H1 (cell line): ENCODE data around the gene GPR68. TPM values are rescaled to one million over a fixed set of nuclear protein-coding genes. Genes with fewer than 3 reads are reported as not detected.

Experiments used
- CTCF ChIA-PET: fragments of 300-600 bp; sonication (Branson Sonifier 250); formaldehyde crosslinking; loops from one replicate; lab custom pipeline; 2021; ENCODE audit not compliant: partially characterized antibody; lab: Charles Lee
- POLR2A ChIA-PET: fragments of 300-600 bp; sonication (Branson Sonifier 250); formaldehyde crosslinking; loops from one replicate; lab custom pipeline; 2021; ENCODE audit warnings: inconsistent platforms; ENCODE audit not compliant: partially characterized antibody; lab: Charles Lee
- DNase-seq, 2 experiments: peaks; one replicate each; pipeline versions ENCODE4 v3.0.0 to v3.0.0-alpha.2; 2010 to 2022; ENCODE audit warnings: low spot score in 2 of 2, low read depth in 1 of 2, mixed read lengths in 1 of 2
- FAIRE-seq: peaks from 2 replicates; lab custom pipeline; 2011; peaks lifted over from hg19 to GRCh38; lab: Jason Lieb, UNC
- H2AFZ ChIP-seq: 2 replicates; pipeline ENCODE4 v1.8.1; 2012; ENCODE audit warnings: low read length, inconsistent platforms
- H2AK5ac ChIP-seq: 2 replicates; pipeline ENCODE4 v1.6.1; 2013; ENCODE audit warnings: low read depth, low read length
- H2BK120ac ChIP-seq: replicated peaks from 2 replicates; pipeline ENCODE3; 2013; ENCODE audit warnings: low read depth, low read length, inconsistent platforms
- H2BK12ac ChIP-seq: 2 replicates; pipeline ENCODE4 v1.6.1; 2013; ENCODE audit warnings: low read depth, low read length
- H2BK15ac ChIP-seq: 2 replicates; pipeline ENCODE4 v1.6.1; 2013; ENCODE audit warnings: low read length
- H2BK20ac ChIP-seq: 2 replicates; pipeline ENCODE4 v1.6.1; 2013; ENCODE audit warnings: low read length
- H2BK5ac ChIP-seq: 2 replicates; pipeline ENCODE4 v1.6.1; 2013; ENCODE audit warnings: low read depth, low read length
- H3K14ac ChIP-seq: 2 replicates; pipeline ENCODE4 v1.6.1; 2013; ENCODE audit warnings: inconsistent platforms; ENCODE audit not compliant: insufficient read length
- H3K18ac ChIP-seq: 2 replicates; pipeline ENCODE4 v1.6.1; 2013; ENCODE audit warnings: low read length; ENCODE audit errors: extremely low read depth
- H3K23ac ChIP-seq: 2 replicates; pipeline ENCODE4 v1.6.1; 2013; ENCODE audit warnings: inconsistent platforms; ENCODE audit not compliant: insufficient read length
- H3K23me2 ChIP-seq: 2 replicates; pipeline ENCODE4 v1.6.1; 2013; ENCODE audit warnings: low read depth, low read length
- H3K27ac ChIP-seq: 2 replicates; pipeline ENCODE4 v1.6.1; 2011; ENCODE audit warnings: low read depth, low read length, inconsistent platforms
- H3K27me3 ChIP-seq, 4 experiments: replicated peaks in 1 of 4; 1 replicate in 1 of 4; 2 replicates in 3 of 4; pipeline versions ENCODE4 v1.6.1 to v1.8.1; 2011 to 2013; ENCODE audit warnings: low read length in 3 of 4, mild to moderate bottlenecking in 3 of 4, inconsistent platforms in 2 of 4, mixed read lengths in 2 of 4, moderate library complexity in 1 of 4; ENCODE audit not compliant: control insufficient read depth in 3 of 4, insufficient read depth in 3 of 4; ENCODE audit errors: extremely low read depth in 1 of 4
- H3K36me3 ChIP-seq, 4 experiments: 2 replicates each; pipeline versions ENCODE4 v1.6.1 to v1.8.1; 2011 to 2013; ENCODE audit warnings: mild to moderate bottlenecking in 4 of 4, low read length in 3 of 4, moderate library complexity in 2 of 4, control low read depth in 1 of 4, inconsistent platforms in 1 of 4; ENCODE audit not compliant: insufficient read depth in 4 of 4, control insufficient read depth in 2 of 4
- H3K4ac ChIP-seq: replicated peaks from 2 replicates; pipeline ENCODE3; 2013; ENCODE audit warnings: low read length, low read depth, mixed read lengths, inconsistent platforms; ENCODE audit not compliant: insufficient read length
- H3K4me1 ChIP-seq, 4 experiments: replicated peaks in 1 of 4; 1 replicate in 1 of 4; 2 replicates in 3 of 4; pipeline versions ENCODE4 v1.6.1 to v1.8.1; 2011 to 2013; ENCODE audit warnings: low read length in 3 of 4, inconsistent platforms in 2 of 4, mixed read lengths in 1 of 4; ENCODE audit not compliant: insufficient read depth in 4 of 4, control insufficient read depth in 3 of 4
- H3K4me2 ChIP-seq, 2 experiments: 2 replicates each; pipeline versions ENCODE4 v1.6.1 to v1.8.1; 2011 to 2013; ENCODE audit warnings: low read depth in 2 of 2, low read length in 2 of 2, control low read depth in 1 of 2, inconsistent platforms in 1 of 2, mild to moderate bottlenecking in 1 of 2; ENCODE audit not compliant: insufficient read depth in 1 of 2
- H3K4me3 ChIP-seq, 4 experiments: fragments of 200-600, 300-600 bp in 1 of 4; sonication (generic), shearing (Covaris generic), sonication (Bioruptor Twin) in 1 of 4; 2 replicates each; pipeline versions ENCODE4 v1.5.1 to v1.8.1; 2011 to 2016; ENCODE audit warnings: low read length in 4 of 4, low read depth in 3 of 4, control low read depth in 2 of 4, inconsistent platforms in 2 of 4, mild to moderate bottlenecking in 2 of 4, mixed read lengths in 1 of 4, moderate library complexity in 1 of 4; ENCODE audit not compliant: insufficient read depth in 2 of 4; ENCODE audit errors: extremely low read depth in 1 of 4
- H3K56ac ChIP-seq: replicated peaks from 2 replicates; pipeline ENCODE3; 2013; ENCODE audit warnings: low read depth, mild to moderate bottlenecking, mixed read lengths, low read length, inconsistent platforms; ENCODE audit not compliant: insufficient read length
- H3K79me1 ChIP-seq: 2 replicates; pipeline ENCODE4 v1.6.1; 2013; ENCODE audit warnings: low read depth, low read length, control low read depth
- H3K79me2 ChIP-seq, 2 experiments: 2 replicates each; pipeline versions ENCODE4 v1.6.1 to v1.8.1; 2012 to 2013; ENCODE audit warnings: low read length in 2 of 2, mild to moderate bottlenecking in 2 of 2, inconsistent platforms in 1 of 2; ENCODE audit not compliant: insufficient read depth in 2 of 2, control insufficient read depth in 1 of 2
- H3K9ac ChIP-seq, 4 experiments: replicated peaks in 1 of 4; 1 replicate in 1 of 4; 2 replicates in 3 of 4; pipeline versions ENCODE4 v1.6.1 to v1.8.1; 2011 to 2013; ENCODE audit warnings: low read depth in 3 of 4, low read length in 3 of 4, control low read depth in 2 of 4, mild to moderate bottlenecking in 2 of 4, moderate library complexity in 2 of 4, inconsistent platforms in 1 of 4; ENCODE audit errors: extremely low read depth in 1 of 4
- H3K9me3 ChIP-seq, 2 experiments: 2 replicates each; pipeline versions ENCODE4 v1.6.1 to v1.8.1; 2012 to 2013; ENCODE audit warnings: mild to moderate bottlenecking in 2 of 2, moderate library complexity in 2 of 2, control low read depth in 1 of 2, inconsistent platforms in 1 of 2, low read depth in 1 of 2, low read length in 1 of 2, mixed read lengths in 1 of 2; ENCODE audit not compliant: insufficient read depth in 2 of 2
- H4K20me1 ChIP-seq, 2 experiments: replicated peaks in 1 of 2; 2 replicates each; pipeline versions ENCODE3 to v1.8.1; 2011 to 2013; ENCODE audit warnings: inconsistent platforms in 2 of 2, low read length in 2 of 2, mild to moderate bottlenecking in 1 of 2; ENCODE audit not compliant: insufficient read depth in 2 of 2, control insufficient read depth in 1 of 2
- H4K5ac ChIP-seq: 2 replicates; pipeline ENCODE4 v1.6.1; 2013; ENCODE audit warnings: low read length, low read depth, mixed read lengths, inconsistent platforms; ENCODE audit not compliant: insufficient read length
- H4K8ac ChIP-seq: 2 replicates; pipeline ENCODE4 v1.8.0; 2013; ENCODE audit warnings: mild to moderate bottlenecking, moderate library complexity, low read length, inconsistent platforms; ENCODE audit not compliant: insufficient read depth; ENCODE audit errors: extremely low read depth
- H4K91ac ChIP-seq: replicated peaks from 2 replicates; pipeline ENCODE3; 2013; ENCODE audit warnings: low read length, mixed read lengths, inconsistent platforms; ENCODE audit not compliant: insufficient read length
- ASH2L ChIP-seq: fragments of 200-600, 300-600 bp; sonication (generic); IDR thresholded peaks from one replicate; pipeline ENCODE4 v1.7.1; 2017; ENCODE audit warnings: low read length
- CBX5 ChIP-seq: fragments of 300-800, 300-1000 bp; sonication (generic); IDR thresholded peaks from 2 replicates; pipeline ENCODE4 v1.7.1; 2016; ENCODE audit warnings: antibody characterized with exemption, low read length, low read depth
- CHD1 ChIP-seq: IDR thresholded peaks from 2 replicates; pipeline ENCODE4 v1.6.1; 2012; ENCODE audit warnings: low read depth, low read length, improper control_type of control experiment
- EGR1 ChIP-seq: IDR thresholded peaks from 2 replicates; pipeline ENCODE4 v1.6.1; 2011; ENCODE audit warnings: low read depth, low read length, borderline replicate concordance
- HDAC2 ChIP-seq, 2 experiments: fragments of 300-600 bp in 1 of 2; sonication (generic) in 1 of 2; IDR thresholded peaks; 2 replicates each; pipeline ENCODE4 v1.6.1; 2011 to 2012; ENCODE audit warnings: low read depth in 2 of 2, low read length in 2 of 2, mild to moderate bottlenecking in 2 of 2, moderate library complexity in 2 of 2, borderline replicate concordance in 1 of 2, inconsistent platforms in 1 of 2
- HDAC6 ChIP-seq: IDR thresholded peaks from one replicate; pipeline ENCODE4 v1.7.1; 2012; ENCODE audit warnings: low read depth, mild to moderate bottlenecking, inconsistent platforms, low read length, moderate library complexity
- KDM4A ChIP-seq: IDR thresholded peaks from one replicate; pipeline ENCODE4 v1.7.1; 2012; ENCODE audit warnings: low read depth, mild to moderate bottlenecking, moderate library complexity, low read length, inconsistent platforms; ENCODE audit not compliant: severe bottlenecking
- MAX ChIP-seq: IDR thresholded peaks from 2 replicates; pipeline ENCODE4 v1.6.1; 2012; ENCODE audit warnings: inconsistent platforms
- NANOG ChIP-seq: IDR thresholded peaks from 2 replicates; pipeline ENCODE4 v1.6.1; 2011; ENCODE audit warnings: low read length, low read depth, mild to moderate bottlenecking, inconsistent platforms; ENCODE audit not compliant: insufficient read depth, poor library complexity, severe bottlenecking
- NRF1 ChIP-seq: IDR thresholded peaks from 2 replicates; pipeline ENCODE4 v1.6.1; 2011; ENCODE audit warnings: mild to moderate bottlenecking, low read depth, low read length, improper control_type of control experiment
- POLR2AphosphoS5 ChIP-seq: IDR thresholded peaks from 2 replicates; pipeline ENCODE4 v1.6.1; 2011; ENCODE audit warnings: low read depth, low read length
- SP4 ChIP-seq: IDR thresholded peaks from 2 replicates; pipeline ENCODE4 v1.6.1; 2012; ENCODE audit warnings: low read length, inconsistent platforms
- TAF7 ChIP-seq: optimal IDR thresholded peaks from 2 replicates; pipeline ENCODE3; 2011; ENCODE audit warnings: low read depth, mild to moderate bottlenecking, inconsistent platforms, low read length, moderate library complexity, borderline replicate concordance
- TCF12 ChIP-seq: IDR thresholded peaks from 2 replicates; pipeline ENCODE4 v1.6.1; 2011; ENCODE audit warnings: low read depth, mild to moderate bottlenecking, low read length
- TEAD4 ChIP-seq: IDR thresholded peaks from 2 replicates; pipeline ENCODE4 v1.6.1; 2012; ENCODE audit warnings: low read depth, low read length, inconsistent platforms, mixed read lengths
- WGBS, 2 experiments: shearing (Covaris generic) in 1 of 2; methylation state at CpG; one replicate each; pipeline versions ENCODE4 v1.1.6 to v1.1.7; 2013 to 2015; ENCODE audit warnings: low lambda C conversion rate in 2 of 2, mixed read lengths in 2 of 2, inconsistent platforms in 1 of 2, low coverage in 1 of 2, missing lambda C conversion rate in 1 of 2; ENCODE audit not compliant: insufficient replicate concordance in 2 of 2, insufficient coverage in 1 of 2, insufficient read length in 1 of 2; ENCODE audit errors: extremely low coverage in 1 of 2, missing lambda C conversion rate in 1 of 2; 5-methylcytosine and 5-hydroxymethylcytosine counted together
- polyA plus RNA-seq, 7 experiments: library from polyadenylated mRNA; depleted of rRNA in 3 of 7; stranded (reverse) in 5 of 7; unstranded in 2 of 7; fragments of >200 nt in 5 of 7; fragments of 200-250 nt in 2 of 7; gene quantifications; 1 replicate in 5 of 7; 2 replicates in 1 of 7; 4 replicates in 1 of 7; pipeline versions ENCODE4 v1.2.1 to v1.2.3, GENCODE V29; 2011 to 2013; ENCODE audit warnings: missing spikeins in 2 of 7, mixed read lengths in 2 of 7
- total RNA-seq: library from RNA; stranded (reverse); fragmentation: NEBNext Ultra II Directional; extraction: Animal tissue kit (Norgen Biotek cat#: 25700); gene quantifications from 2 replicates; pipeline ENCODE4 v1.2.1, GENCODE V29; 2021

GPR68 gene
- total and polyA plus RNA-seq, 2 of the 8 experiments (the other 6 are each of a cell fraction or from before 2014, with no cell fraction given): 0.22 to 0.76 TPM

GRCh38 chr14:91207008-91207407 is 37.5 kb downstream of the GPR68 start:
- Histone ChIP-seq H3K4me1 (no peaks in the 10 kb centered on the region), H3K18ac (no peak overlapping the region), H3K36me3 (peaks cover 0 to 26% (median 12%) of the 10 kb centered on the region in 4 experiments; a peak in 4 of 8 replicates), H3K4me2 (no peak overlapping the region), H3K9me3 (no peaks in the 10 kb centered on the region), H4K91ac (no peak overlapping the region), H2AFZ (no peak overlapping the region), H3K4ac (no peak overlapping the region), H3K56ac (no peak overlapping the region), H2BK15ac (no peak overlapping the region), H3K79me2 (no peaks in the 10 kb centered on the region), H3K4me3 (no peak overlapping the region), H3K27me3 (no peaks in the 10 kb centered on the region), H2AK5ac (no peak overlapping the region), H2BK20ac (no peak overlapping the region), H3K14ac (no peak overlapping the region), H3K27ac (no peak overlapping the region), H3K79me1 (no peaks in the 10 kb centered on the region), H3K23me2 (no peaks in the 10 kb centered on the region), H4K8ac (no peak overlapping the region), H4K20me1 (no peaks in the 10 kb centered on the region), H2BK12ac (no peak overlapping the region), H2BK5ac (no peak overlapping the region), H4K5ac (no peak overlapping the region), H2BK120ac (no peak overlapping the region), H3K9ac (no peak overlapping the region), H3K23ac (no peak overlapping the region)
- WGBS, 2 experiments: 100% methylated on average over 3 of the region's 3 CpGs; no CpG with 5 or more reads in 1 of the 2 experiments
- DNase-seq: no peak
- ChIA-PET POLR2A (no interaction called here), CTCF (interaction anchor here (0.5 to 1.4 kb wide), 3 partner anchors 28 to 32 kb away, joined by 3 to 5 read pairs (median 3); no protein-coding TSS in a partner anchor)
- no peak for FAIRE-seq
- TF ChIP-seq CBX5 (no peak), EGR1 (no peak), ASH2L (no peak), SP4 (no peak), NANOG (no peak), TCF12 (no peak), TAF7 (no peak), TEAD4 (no peak), NRF1 (no peak), CHD1 (no peak), KDM4A (no peak), POLR2AphosphoS5 (no peak), MAX (no peak), HDAC6 (no peak), HDAC2 (IDR thresholded peaks at IDR 0.05; ENCODE audit: borderline replicate concordance in 1 of 2, low read depth in 2 of 2, low read length in 2 of 2) (no peak)
